ENCODE data around the gene HOXC9. TPM values are rescaled to one million over a fixed set of nuclear protein-coding genes. Genes with fewer than 3 reads are reported as not detected.

Gene HOXC9
- total RNA-seq, 1 donor from 2014 or later: 10.2 TPM

GRCh38 chr12:53960187-53961024 lies 39.6 kb upstream of the HOXC9 start:
- DNase-seq (ENCODE audit: low spot score) (no peak), ATAC-seq (no peak)
- intact Hi-C loops (cut with DNase I): no loop called here

GRCh38 chr12:53961025-53961761 lies 38.8 kb upstream of the HOXC9 start:
- no peak for DNase-seq (ENCODE audit: low spot score)
- ATAC-seq: no peak
- intact Hi-C loops (cut with DNase I): no loop called here

GRCh38 chr12:53963005-53963404 lies 37.0 kb upstream of the HOXC9 start:
- DNase-seq (ENCODE audit: low spot score) (no peak), ATAC-seq (no peak)
- intact Hi-C loops (cut with DNase I): no loop called here

- no peak for DNase-seq (ENCODE audit: low spot score)
- no peak for ATAC-seq
- intact Hi-C loops (cut with DNase I): no loop called here
Measured at GRCh38 chr12:53963434-53964314, 36.3 kb upstream of the HOXC9 start.

- DNase-seq (ENCODE audit: low spot score): no peak
- intact Hi-C loops (cut with DNase I): no loop called here
- ATAC-seq: no peak
Measured at GRCh38 chr12:53964315-53964713, 35.6 kb upstream of the HOXC9 start.

GRCh38 chr12:53965281-53966084 lies 34.5 kb upstream of the HOXC9 start:
- intact Hi-C loops (cut with DNase I): no loop called here
- DNase-seq (ENCODE audit: low spot score) (peak; percentile 83), ATAC-seq (peak; percentile 84)

- intact Hi-C loops (cut with DNase I): no loop called here
- ATAC-seq (peak; percentile 49), DNase-seq (ENCODE audit: low spot score) (no peak)
Measured at GRCh38 chr12:53966085-53966384, 33.9 kb upstream of the HOXC9 start.

- intact Hi-C loops (cut with DNase I): loop anchor here (1.0 kb wide), 1 partner anchor 32 kb away; no protein-coding TSS in a partner anchor
- peak; percentile 66 for ATAC-seq
- no peak for DNase-seq (ENCODE audit: low spot score)
Measured at GRCh38 chr12:53966385-53967133, 33.4 kb upstream of the HOXC9 start.

- intact Hi-C loops (cut with DNase I): loop anchor here (1.0 kb wide), 1 partner anchor 33 kb away; no protein-coding TSS in a partner anchor
- DNase-seq (ENCODE audit: low spot score): no peak
- ATAC-seq: peak; percentile 22
Measured at GRCh38 chr12:53967421-53967925, 32.5 kb upstream of the HOXC9 start.

GRCh38 chr12:53968214-53969127 lies 31.5 kb upstream of the HOXC9 start:
- ATAC-seq (no peak), DNase-seq (ENCODE audit: low spot score) (no peak)
- intact Hi-C loops (cut with DNase I): no loop called here

GRCh38 chr12:53969588-53970259 lies 30.2 kb upstream of the HOXC9 start:
- DNase-seq (ENCODE audit: low spot score) (no peak), ATAC-seq (no peak)
- intact Hi-C loops (cut with DNase I): no loop called here

GRCh38 chr12:53970451-53970850 lies 29.5 kb upstream of the HOXC9 start:
- DNase-seq (ENCODE audit: low spot score) (no peak), ATAC-seq (no peak)
- intact Hi-C loops (cut with DNase I): no loop called here

- ATAC-seq: no peak
- DNase-seq (ENCODE audit: low spot score): no peak
Measured at GRCh38 chr12:53971129-53971528, 28.8 kb upstream of the HOXC9 start.

GRCh38 chr12:53971686-53972085 lies 28.3 kb upstream of the HOXC9 start:
- no peak for DNase-seq (ENCODE audit: low spot score)
- intact Hi-C loops (cut with DNase I): no loop called here
- no peak for ATAC-seq

More at GRCh38 chr12:53971129-53971528, 28.8 kb upstream of the HOXC9 start:
- intact Hi-C loops (cut with DNase I): no loop called here

GRCh38 chr12:53972152-53972702 lies 27.7 kb upstream of the HOXC9 start:
- no peak for DNase-seq (ENCODE audit: low spot score)
- no peak for ATAC-seq
- intact Hi-C loops (cut with DNase I): no loop called here

GRCh38 chr12:53972722-53973235 lies 27.2 kb upstream of the HOXC9 start, which contains the start of gene HOXC11:
Gene HOXC11, plus strand, starts transcription at chr12:53973126. Its CDS starts 116 bp downstream, at chr12:53973242.
- intact Hi-C loops (cut with DNase I): no loop called here
- ATAC-seq (peak; percentile 16), DNase-seq (ENCODE audit: low spot score) (no peak)

All from sciatic nerve (tissue), 2 donors.